Measurements from ENCODE around the gene AACS.
A peak's percentile ranks its signal among the peaks of the same experiment; 100 is the strongest.

AACS gene

DNA sequence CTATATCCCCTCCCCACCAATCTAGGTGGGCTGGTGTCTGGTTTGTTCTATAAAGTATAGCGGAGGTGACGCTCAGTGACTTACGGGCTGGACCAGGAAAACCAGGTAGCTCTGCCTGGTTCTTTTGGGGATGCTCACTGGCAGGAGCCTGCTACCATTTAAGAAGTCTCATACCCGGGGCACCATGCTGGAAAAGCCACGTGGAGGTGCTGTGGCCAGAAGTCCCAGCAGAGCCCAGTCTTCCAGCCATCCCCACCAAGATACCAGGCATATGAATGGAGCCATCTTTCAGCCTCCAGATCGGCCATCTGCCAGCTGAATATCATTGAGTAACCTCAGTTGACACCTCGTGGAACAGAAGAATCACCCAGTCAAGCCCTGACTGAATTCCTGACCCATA is 87.2 kb downstream of the AACS start:
- DNase-seq (ENCODE audit: low spot score), result no peak

DNA sequence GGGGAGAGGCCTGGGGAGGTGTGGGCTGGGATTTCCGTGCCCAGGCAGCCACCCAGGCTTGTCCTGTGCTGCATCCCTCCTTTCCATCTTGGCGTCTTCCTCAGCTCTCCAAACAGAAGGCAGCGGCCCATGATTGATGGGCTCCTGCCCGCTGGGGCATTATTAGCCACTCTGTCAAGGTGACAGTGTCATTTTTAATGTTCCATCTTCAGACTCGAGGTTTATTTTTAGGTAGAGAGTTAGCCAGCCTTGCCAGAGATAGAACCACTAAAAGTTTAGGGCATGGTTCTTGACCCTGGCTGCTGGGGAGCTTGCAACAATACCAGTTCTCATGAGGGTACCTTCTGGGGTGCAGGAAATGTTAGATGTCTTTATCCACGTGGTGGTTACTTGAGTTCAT is 90.1 kb downstream of the AACS start:
- DNase-seq (ENCODE audit: low spot score), result no peak

DNA sequence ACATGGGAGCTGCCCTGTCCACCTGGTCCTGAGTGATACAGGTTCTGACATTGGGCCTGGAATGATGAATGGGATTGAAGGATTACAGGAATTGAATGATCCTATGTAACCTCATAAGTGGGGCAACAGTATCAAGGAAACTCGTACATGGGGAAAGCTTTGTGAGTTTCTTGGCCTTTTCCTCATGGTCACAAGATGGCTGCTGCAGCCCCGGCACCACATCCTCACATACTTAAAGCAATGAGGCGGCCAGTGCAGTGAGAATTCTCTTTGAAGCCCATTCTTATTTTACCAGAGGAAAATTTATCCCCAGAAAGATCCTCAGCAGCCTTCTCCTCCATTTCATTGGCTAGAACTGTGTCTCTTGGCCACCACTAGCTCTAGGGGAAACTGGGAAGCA is 91.9 kb downstream of the AACS start:
- no peak for DNase-seq (ENCODE audit: low spot score)

DNA sequence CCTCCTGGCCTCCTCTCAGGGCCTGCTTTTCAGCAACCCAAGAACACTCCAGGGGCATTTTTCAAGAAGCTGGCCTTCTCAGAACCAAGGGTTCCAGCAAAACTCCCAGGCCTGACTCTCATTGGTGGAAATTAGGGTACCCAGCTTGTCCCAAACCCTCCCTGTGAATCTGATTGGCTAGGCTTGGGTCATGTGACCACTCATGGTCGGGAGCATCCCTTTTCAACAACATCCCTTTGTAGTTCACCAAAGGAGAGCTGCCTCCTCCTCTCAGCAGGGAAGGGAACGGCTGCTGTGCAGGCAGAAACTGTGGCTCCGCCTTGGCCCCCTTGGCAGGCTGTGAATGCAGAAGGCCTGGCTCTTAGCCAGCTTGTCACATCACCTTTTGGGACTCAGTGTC is 94.5 kb downstream of the AACS start:
- no peak for DNase-seq (ENCODE audit: low spot score)

DNA sequence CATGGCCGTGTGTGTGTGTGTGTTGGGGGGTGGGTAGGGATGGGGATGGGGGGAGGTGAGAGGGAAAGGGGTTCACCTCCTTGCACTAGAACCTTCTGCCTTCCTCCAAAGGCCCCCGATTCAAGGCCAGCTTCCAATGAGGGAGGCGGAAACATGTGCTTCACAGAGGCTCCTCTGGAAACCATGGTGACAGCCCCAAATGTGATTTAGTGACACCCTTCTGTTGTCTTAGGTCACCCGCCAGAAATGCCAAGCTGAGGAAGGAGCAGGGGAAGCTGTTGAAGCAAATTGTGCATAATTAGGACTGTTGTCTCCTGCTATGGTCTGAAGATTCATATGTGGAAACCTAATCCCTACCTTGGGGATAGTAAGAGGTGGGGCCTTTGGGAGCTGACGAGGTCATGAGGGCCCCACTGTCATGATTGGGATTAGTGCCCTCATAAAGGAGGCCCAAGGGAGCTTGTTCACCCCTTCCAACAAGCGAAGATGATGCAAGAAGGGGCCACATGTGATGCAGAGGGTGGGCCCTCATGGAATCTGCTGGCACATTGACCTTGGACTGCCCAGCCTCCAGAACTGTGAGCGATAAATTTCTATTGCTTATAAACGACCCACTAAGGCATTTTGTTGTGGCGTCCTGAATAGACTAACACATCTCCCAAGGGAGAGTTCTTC is 95.2 kb downstream of the AACS start:
- no peak for DNase-seq (ENCODE audit: low spot score)

DNA sequence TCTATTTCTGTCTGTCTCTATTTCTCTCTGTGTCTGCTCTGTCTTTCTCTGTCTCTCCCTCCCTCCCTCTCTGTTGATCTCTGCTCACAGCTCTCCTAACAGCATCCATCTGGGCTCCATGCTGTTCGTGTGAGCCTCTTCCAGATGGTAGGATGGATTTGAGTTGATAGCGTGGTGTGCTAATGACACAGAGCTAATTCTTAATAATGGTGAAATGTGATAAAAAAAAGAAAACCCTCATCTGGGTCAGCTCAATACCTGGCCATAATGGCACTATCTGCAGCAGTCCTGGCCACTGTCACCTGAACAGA is 96.4 kb downstream of the AACS start:
- no peak for DNase-seq (ENCODE audit: low spot score)

DNA sequence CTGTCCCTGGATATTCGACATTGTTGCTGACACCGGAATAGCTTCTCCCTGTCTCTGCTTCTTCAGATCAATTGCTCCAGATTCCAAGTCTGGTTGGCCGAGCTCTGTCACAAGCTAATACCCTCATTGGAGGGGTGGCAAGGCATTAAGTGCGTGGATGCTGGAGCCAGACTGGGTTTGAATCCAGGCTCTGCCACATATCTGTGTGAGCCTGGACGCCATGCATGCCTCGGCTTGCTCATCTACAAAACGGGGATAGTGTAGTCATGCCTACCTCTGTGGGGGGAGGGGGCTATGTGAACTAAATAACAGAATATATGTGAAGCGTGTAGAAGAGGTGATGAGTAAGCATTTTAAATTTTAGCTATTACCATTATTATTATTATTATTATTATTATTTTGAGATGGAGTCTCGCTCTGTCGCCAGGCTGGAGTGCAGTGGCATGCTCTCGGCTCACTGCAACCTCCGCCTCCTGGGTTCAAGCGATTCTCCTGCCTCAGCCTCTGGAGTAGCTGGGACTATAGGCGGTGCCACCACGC is 97.3 kb downstream of the AACS start:
- no peak for DNase-seq (ENCODE audit: low spot score)

DNA sequence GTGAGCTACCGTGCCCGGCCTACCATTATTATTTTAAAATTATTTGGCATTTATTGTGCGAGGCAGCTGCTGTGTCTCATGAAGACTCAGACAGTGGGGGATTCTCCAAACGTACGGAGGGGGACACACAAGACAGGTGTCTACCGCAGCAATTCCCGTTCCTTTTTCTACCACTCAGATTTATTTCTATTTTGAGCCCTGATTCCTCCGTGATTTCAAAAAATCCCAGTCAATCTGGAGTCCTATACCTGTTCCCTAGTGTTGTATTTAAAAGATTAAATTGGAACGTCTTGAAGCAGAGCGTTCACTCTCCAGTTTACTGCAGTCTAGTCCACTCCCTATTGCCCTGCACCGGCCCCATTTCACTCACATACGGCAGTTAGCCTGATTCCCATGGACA is 97.9 kb downstream of the AACS start:
- DNase-seq (ENCODE audit: low spot score), result no peak

DNA sequence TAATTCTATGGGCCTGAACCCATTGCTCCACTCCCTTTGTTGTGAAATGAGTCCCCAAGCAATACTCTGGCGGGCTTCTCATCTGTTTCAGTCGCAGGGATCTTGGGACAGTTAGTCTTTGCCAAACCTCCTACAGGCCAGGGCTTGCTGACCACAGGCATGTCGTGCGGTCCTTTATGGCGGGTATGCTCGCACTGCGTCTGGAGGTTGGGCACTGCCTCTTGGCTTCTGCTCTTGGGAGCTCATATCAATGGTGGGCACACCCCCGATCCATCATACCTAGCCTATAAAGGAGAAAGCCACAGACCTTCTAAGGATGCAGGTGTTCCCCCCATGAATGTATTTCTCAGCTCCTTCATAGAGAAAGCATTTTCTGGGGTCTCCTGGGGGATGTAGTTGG is 99.3 kb downstream of the AACS start:
- DNase-seq (ENCODE audit: low spot score), result no peak

DNA sequence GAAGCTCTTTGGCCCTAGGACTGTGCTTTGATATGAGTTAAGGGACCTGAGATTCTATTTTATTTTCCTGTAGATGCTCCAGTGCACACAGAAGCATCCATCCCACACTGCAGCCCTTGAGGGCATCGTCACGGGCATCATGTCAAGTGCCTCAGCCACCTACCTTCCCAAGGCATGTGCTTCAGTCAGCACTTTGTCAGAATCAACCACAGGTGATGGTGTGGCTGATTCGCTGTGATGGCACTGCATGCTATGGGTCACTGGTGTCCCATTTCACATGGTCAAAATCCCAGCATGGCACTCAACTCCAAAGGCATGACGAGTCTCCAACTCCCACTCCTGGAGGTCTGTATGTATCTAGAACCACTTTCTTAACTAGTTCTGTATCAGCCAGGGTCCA is 100.8 kb downstream of the AACS start:
- peak; percentile 87 for DNase-seq (ENCODE audit: low spot score)

DNA sequence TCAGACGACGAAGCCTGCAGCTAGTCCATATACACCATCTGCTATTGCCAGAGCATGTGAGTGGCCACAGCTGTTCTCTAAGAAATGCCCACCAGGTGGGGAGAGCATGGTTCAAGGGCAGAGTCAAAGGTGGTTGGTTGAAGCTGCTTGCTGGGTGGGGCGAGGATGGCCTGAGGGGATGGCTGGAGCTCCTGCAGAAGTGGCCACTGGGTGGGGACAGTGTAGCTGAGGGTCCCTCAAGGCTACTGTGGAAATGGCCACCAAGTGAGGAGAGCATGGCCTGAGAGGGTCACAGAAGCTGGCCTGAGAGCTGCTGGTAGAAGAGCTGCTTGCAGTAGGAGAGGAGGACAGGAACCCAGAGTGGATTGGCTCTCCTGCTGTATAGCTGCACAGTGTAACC is 102.4 kb downstream of the AACS start:
- DNase-seq (ENCODE audit: low spot score), result no peak

DNA sequence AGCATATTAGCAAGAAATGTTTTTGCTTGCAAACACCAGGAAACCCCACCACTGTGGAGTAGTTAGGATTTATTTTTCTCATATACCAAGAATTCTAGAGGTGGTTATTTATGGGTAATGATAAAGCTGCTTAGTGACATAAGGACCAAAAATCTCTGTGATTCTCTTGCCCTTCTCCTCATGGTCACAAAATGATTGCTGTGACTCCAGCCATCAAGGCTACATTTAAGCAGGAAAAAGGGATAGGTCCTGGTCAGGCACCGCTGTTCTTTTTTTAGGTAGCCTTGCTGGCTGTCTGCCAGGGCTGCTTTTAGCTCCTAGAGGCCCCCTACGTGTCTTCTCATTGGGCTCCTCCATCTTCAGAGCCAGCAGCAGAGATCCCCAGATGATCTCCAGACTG is 104.2 kb downstream of the AACS start:
- DNase-seq (ENCODE audit: low spot score), result no peak

DNA sequence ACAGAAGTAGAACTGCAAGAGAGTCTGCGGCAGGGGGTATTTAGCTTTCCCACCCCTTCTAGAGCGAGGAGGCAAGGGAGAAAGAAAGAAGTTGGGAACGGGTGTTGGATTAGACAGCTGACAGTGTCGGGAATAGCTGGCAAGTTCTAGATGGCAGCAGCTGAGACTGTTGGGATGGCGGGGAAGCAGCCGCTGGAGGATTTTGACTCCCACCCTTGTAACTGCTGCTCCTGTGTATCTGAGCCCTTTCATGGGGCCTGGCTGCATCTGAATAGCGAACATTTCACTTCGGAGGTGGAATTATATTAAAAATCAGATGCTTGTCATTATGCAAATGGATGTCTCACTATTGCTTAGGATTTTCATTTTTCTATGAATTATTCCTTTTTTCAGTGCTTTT is 104.6 kb downstream of the AACS start:
- DNase-seq (ENCODE audit: low spot score), result no peak

DNA sequence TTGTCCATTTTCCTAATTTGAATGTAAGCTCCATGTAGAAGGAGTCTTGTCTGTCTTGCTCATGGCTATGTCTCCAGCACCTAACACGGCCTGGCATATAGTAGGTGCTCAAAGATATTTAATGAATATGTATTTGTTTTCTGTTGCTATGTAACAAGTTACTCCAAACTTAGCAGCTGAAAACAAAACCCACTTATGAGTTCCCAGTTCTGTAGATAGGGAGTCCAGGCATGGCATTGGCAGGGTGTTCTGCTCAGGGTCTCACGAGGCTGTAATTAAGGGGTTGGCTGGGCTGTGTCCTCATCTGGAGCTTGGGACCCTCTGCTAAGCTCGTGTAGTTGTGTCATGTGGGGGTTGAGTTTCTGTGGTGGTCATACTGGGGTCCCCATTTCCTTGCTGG is 106.0 kb downstream of the AACS start:
- no peak for DNase-seq (ENCODE audit: low spot score)

DNA sequence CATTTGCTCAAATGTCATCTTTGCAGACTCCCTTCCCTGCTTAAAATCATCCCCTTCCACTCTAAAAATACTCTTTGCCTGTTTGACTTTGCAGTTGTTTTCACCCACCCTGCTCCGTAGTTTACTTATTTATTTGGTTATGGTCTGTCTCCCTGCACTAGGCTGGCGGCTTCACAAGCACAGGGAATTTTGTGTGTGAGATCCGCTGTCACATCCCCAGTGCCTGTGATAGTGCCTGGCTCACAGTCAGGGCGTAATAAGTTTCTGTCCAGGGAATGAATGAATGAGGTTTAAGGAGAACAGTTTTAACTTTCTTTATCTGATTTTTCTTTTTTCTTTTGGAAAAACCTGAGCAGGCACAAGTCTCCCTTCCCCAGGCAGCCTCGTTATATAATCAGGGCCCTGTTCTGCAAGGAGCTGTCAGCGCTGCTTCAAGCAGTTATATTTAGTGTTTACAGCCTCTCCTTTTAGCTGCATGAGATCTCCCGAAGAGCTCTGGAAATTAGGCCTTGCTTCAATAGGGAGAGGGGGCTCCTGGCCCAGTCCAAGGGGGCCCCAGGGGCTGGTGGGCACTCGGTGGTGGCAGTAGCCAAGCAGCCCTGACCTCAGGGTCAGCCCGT is 107.1 kb downstream of the AACS start:
- DNase-seq (ENCODE audit: low spot score), result no peak

DNA sequence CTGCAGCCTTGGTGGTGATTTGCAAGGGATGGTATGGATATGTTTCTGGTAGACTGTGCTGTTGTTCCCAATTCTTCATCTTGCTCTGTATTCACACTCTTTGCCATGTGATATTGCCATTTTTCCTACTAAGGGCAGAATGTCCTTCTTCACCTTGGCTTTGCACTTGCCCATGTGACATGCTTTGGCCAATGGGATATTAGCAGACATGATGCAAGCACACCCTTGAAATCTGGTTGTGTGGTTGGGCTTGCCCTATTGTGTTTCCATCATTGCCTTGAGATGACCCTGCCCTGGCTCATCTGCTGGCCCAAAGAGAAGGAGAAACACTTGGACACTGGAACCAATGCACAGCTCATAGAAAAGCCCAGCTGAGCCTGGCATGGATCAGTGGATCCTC is 110.3 kb downstream of the AACS start:
- DNase-seq (ENCODE audit: low spot score), result no peak

DNA sequence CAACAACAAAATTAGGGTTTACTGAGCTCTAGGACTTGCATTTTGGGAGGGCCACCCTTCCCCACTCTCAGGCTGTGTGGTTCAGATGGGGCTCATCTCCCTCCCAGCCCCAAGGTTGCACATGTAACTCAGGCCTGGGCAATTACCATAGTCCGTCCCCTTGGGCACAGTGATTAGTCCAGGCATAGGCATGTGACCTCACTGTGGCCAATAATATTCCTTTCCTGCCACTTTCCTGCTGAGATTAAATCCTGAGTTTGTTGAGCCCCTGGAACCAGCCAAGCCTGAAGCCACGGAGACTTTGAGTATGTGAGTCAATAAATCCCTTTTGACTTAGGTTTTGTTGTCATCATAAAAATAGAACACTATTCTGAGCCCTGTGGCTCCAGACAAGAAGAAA is 113.0 kb downstream of the AACS start:
- peak; percentile 23 for DNase-seq (ENCODE audit: low spot score)

DNA sequence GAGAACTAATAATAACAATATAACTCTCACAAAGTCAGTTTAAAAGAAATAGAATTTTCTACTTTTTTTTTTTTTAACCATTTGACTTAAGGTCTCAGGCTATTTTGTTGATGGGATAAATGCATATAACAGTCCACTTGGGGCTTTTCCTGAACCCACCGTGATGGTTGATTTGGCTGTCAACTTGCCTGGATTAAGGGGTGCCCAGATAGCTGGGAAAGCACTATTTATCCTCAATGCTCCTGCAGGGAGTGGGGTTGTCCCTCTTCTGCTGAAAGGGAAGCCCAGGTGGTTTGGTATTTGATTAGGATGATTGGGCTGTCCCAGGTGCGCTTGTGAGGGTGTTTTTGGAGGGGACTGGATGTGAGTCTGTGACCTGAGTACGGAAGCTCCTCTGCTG is 114.9 kb downstream of the AACS start:
- no peak for DNase-seq (ENCODE audit: low spot score)

DNA sequence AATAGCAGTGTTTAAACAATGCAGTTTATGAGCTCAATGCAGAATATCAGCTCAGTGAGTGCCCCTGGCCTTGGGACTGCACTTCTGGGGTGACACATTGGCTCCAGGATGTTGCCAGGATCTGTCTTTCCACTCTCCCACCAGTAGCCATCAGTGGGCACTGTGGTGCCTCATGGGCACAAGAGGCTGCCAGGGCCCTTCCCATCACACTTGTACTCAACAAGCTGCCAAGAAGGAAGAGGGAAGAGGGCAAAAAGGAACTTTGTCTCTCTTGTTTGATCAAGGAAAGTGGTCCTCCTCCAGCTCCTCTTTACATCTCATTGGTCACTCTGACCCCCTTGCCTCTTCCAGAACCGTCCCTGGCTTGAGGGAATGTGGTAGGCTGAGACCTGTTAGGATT is 115.9 kb downstream of the AACS start:
- DNase-seq (ENCODE audit: low spot score), result no peak

DNA sequence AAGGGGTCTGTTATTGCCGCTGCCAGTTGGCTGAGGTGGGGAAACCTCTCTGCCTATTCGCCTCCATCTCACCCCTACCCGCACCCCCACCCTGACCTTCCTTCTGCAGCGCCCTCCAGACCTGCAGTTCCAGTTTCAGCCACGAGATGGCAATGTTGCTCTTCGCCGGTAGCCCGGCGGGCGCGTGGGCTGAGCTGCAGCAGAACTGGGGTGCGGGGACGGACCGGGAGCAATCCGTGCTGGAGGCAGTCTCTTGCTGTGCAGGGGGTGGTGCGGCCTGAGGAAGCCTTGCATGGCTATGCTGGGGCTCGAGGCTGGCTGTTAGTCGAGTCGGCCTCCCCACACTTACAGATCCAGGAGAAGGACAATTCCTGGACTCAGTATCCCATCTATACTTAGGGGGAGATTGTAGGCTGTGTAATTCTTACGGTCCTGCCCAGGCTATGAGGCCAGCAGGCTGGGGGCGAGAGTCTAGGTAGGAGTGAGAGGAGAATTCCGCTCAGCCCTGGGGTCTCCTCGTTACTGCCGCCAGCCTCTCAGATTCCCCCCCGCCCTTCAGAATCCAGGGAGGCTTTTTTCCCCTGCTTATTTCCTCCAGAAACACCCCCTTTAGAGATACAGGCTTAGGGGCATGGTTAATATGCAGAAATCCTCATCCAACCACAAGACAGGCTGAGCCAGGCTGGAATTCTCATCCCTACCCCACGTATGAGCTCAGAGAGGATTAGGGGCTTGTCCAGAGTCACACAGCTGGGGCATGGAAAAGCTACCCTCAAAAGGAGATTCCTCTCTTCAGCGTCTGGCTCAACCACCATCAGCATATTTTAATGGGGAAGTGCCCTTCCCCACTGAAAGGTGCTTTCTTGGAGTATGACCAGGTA is 118.2 kb downstream of the AACS start:
- DNase-seq (ENCODE audit: low spot score), result peak; percentile 71

DNA sequence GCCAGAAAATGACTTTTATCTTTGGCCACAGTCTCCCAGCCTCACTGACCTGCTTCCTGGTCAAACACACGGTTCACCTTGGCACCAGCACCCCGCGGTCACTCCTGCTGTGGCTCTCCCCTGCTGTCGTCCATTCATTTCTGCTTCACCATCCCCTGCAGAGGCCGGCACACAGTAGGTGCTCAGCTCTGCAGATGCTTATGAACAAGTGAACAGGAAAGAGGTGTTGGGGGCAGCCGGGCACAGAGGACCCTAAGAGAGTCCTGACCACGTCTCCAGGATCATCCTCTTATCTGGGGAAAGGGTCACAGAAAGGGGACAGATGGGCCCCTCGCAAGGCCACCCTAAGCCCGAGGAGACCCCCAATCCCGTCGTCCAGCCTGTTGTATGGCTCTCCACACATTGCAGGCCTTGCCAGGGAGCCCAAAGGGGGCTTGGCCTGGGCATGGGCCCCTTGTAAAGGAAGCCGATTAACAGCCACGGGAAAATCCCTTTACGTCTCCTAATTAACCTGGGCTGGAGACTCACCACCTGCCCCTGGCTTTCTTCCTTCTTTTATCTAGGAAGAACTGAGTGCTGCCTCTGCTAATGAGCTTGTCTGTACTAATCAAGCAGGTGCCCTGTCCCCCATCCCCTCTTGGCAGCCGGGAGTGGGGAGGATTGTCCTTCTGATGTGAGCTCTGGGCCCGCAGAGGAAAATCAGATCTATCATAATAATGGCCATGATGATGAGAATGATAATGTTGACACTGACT is 119.2 kb downstream of the AACS start:
- no peak for DNase-seq (ENCODE audit: low spot score)

DNA sequence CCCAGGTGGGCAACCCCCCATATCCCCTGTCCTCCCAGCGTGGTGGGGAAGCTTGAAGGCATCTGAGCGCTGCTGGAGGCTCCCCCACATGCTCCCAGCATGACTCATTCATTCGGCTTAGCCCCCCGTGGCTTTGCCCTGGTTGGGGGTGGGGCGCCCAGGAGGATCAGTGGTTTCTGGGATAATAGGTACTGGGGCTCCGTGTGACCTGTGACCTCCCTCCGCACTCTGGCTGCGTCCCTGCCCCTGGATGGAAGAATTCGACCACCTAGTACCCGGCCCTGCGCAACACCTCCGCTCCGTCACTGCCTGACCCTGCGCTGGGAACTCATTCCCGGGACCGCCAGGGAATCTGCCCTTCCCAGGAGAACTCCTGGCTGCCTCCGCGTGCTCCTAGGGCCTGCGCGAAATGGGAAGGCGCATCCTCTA is 120.1 kb downstream of the AACS start:
- no peak for DNase-seq (ENCODE audit: low spot score)

Measured in kidney tubule cell (primary cell).